Right ventricle myocardium superior (tissue), 1 donor: ENCODE results near the gene VRK1. TPM values are rescaled to one million over a fixed set of nuclear protein-coding genes. Genes with fewer than 3 reads are reported as not detected.

Experiments
- ATAC-seq: fragments of 200-7000 bp; cut with Tn5 transposase; one replicate; pipeline ENCODE4 v1.9.1; 2020; ENCODE audit warnings: mild to moderate bottlenecking; ENCODE audit not compliant: poor library complexity
- DNase-seq: peaks from one replicate; pipeline ENCODE4 v3.0.0-alpha.2; 2020
- intact Hi-C: fragments of 100-400 bp; cut with DNase I; formaldehyde crosslinking; loops from one replicate; pipeline ENCODE4 v1.11.2; 2022
- total RNA-seq: library from RNA; stranded (reverse); fragmentation: NEBNext Ultra II Directional; extraction: Animal tissue kit (Norgen Biotek cat#: 25700); gene quantifications from one replicate; pipeline ENCODE4 v1.2.1, GENCODE V29; 2021
- donor health status: DM: no; HTN: yes; CAD: no; lungs with severe emphysema.

VRK1 gene
- total RNA-seq, 1 donor from 2014 or later = 4.7 TPM

GRCh38 chr14:96811985-96812667 is 14.9 kb downstream of the VRK1 start:
- ATAC-seq (no peak), DNase-seq (no peak)
- intact Hi-C loops = no loop called here

GRCh38 chr14:96816281-96816680 is 19.1 kb downstream of the VRK1 start:
- intact Hi-C loops = no loop called here
- no peak for ATAC-seq
- no peak for DNase-seq

GRCh38 chr14:96817750-96818666 is 20.8 kb downstream of the VRK1 start:
- intact Hi-C loops = no loop called here
- no peak for DNase-seq
- no peak for ATAC-seq

- ATAC-seq = no peak
- intact Hi-C loops = no loop called here
- DNase-seq = no peak
Observed at GRCh38 chr14:96821501-96821900, 24.3 kb downstream of the VRK1 start.

GRCh38 chr14:96823652-96824051 is 26.5 kb downstream of the VRK1 start:
- intact Hi-C loops = no loop called here
- DNase-seq (no peak), ATAC-seq (no peak)

- intact Hi-C loops = no loop called here
- DNase-seq (no peak), ATAC-seq (no peak)
Observed at GRCh38 chr14:96824283-96824682, 27.1 kb downstream of the VRK1 start.

GRCh38 chr14:96826818-96827217 is 29.6 kb downstream of the VRK1 start:
- DNase-seq = no peak
- ATAC-seq = no peak

GRCh38 chr14:96827290-96827689 is 30.1 kb downstream of the VRK1 start:
- intact Hi-C loops = no loop called here
- no peak for DNase-seq
- ATAC-seq = no peak

More at GRCh38 chr14:96826818-96827217, 29.6 kb downstream of the VRK1 start:
- intact Hi-C loops = no loop called here

GRCh38 chr14:96829791-96830190 is 32.6 kb downstream of the VRK1 start:
- DNase-seq (no peak), ATAC-seq (no peak)
- intact Hi-C loops = no loop called here

GRCh38 chr14:96830946-96831345 is 33.8 kb downstream of the VRK1 start:
- ATAC-seq (no peak), DNase-seq (no peak)
- intact Hi-C loops = no loop called here

- DNase-seq (no peak), ATAC-seq (no peak)
- intact Hi-C loops = no loop called here
Observed at GRCh38 chr14:96832351-96832750, 35.2 kb downstream of the VRK1 start.

GRCh38 chr14:96838449-96838848 is 41.3 kb downstream of the VRK1 start:
- ATAC-seq (no peak), DNase-seq (no peak)
- intact Hi-C loops = no loop called here

- ATAC-seq = no peak
- intact Hi-C loops = no loop called here
- DNase-seq = no peak
Observed at GRCh38 chr14:96839251-96839650, 42.1 kb downstream of the VRK1 start.

- no peak for DNase-seq
- intact Hi-C loops = no loop called here
- ATAC-seq = no peak
Observed at GRCh38 chr14:96843137-96843536, 46.0 kb downstream of the VRK1 start.

GRCh38 chr14:96844857-96845570 is 47.8 kb downstream of the VRK1 start:
- intact Hi-C loops = no loop called here
- DNase-seq (no peak), ATAC-seq (no peak)

GRCh38 chr14:96847451-96847850 is 50.3 kb downstream of the VRK1 start:
- DNase-seq = no peak
- intact Hi-C loops = no loop called here
- no peak for ATAC-seq

GRCh38 chr14:96848011-96848410 is 50.8 kb downstream of the VRK1 start:
- ATAC-seq = no peak
- no peak for DNase-seq
- intact Hi-C loops = no loop called here

GRCh38 chr14:96849733-96850132 is 52.6 kb downstream of the VRK1 start:
- intact Hi-C loops = no loop called here
- ATAC-seq (no peak), DNase-seq (no peak)

GRCh38 chr14:96851694-96852381 is 54.7 kb downstream of the VRK1 start:
- intact Hi-C loops = no loop called here
- no peak for DNase-seq
- no peak for ATAC-seq
